Activated CD4-positive, CD25-positive, alpha-beta regulatory T cell treated with anti-CD3 and anti-CD28 coated beads, Interleukin-2, amount 50 U/mL, for 72 hours (primary cell): ENCODE measurements around the gene PLEKHA7.

Source experiments
- DNase-seq: peaks from one replicate; pipeline ENCODE4 v3.0.0; 2021

Gene PLEKHA7

DNA sequence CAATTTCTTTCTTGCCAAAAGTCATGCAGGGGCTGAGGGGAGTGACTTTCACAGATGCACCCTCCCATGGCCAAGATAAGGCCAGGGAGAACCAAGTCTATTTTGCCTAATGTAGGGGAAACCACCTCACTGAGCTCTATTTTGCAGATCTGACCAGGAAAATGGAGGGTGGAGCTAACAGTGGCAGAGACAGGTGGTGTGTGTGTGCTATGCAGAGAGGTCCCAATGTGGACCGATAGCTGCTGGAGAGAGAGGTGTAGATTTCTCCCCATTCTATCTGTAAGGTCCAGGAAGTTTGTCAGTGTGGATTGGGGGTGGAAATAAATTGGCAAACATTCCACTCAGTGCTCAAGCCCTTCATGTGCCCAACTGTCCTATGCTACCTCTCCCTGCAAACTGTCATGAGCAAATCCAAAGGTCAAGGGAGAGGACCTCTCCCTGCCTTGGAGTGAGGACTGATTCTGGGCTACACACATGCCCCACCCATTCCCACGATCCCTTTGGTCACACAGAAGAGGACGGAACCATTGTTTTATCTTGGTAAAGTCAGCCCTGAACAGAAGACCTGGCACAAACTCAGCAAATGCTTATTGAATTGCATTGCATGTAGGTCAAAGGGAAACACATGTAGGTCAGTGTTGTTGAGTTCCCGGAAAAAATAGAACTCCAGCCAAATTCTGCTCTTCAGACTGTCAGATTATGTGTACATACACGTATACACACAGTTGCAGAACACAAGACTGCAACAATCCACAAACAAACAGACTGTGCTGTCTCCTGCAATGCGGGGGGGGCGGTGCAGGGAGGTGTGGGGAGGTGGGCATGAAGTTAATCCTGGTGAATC lies 209.9 kb downstream of the PLEKHA7 start:
- no peak for DNase-seq

- DNase-seq: no peak
Observed at GRCh38 chr11:16801288-16801980, 212.8 kb downstream of the PLEKHA7 start.

GRCh38 chr11:16800382-16800781 lies 213.8 kb downstream of the PLEKHA7 start:
- no peak for DNase-seq

DNA sequence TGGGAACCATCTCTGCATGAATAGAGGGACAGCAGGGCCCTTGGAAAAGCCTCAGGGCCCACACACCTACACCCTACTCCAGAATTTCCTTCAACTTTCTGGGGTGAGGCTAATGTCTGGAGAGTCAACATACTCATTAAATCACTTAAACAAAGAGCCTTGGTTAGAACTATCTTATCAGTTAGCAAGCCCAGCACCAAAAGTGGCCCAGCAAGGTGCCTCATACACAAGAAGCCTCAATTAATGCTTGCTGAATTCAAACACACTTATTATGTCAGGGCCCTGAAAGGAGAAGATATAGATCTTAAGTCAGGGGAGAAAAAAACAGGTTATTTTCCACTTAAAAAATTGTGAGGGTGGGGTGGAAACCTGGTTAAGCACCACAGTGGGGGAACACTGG lies 214.3 kb downstream of the PLEKHA7 start:
- no peak for DNase-seq

- DNase-seq: no peak
Observed at GRCh38 chr11:16799221-16799620, 215.0 kb downstream of the PLEKHA7 start.

DNA sequence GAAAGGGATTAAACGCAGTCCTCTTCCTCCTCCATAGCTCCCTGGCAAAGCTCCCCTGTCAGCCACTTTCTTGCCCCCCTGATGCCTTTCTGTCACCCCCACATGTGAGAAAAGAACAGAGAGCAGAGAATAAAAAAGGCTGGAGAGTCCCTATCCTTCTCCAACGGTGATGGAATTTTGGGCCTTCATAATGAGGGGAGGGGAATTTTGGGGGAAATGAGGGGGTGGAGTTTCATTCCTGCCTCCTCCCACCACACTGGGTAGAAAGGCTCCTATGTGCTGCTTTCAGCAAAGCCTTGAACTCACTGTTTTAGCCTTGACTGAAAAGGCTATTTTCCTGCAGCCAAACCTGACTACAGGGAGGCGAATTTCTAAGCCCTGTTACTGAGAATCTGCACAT lies 216.4 kb downstream of the PLEKHA7 start:
- no peak for DNase-seq

- no peak for DNase-seq
Observed at GRCh38 chr11:16796311-16796710, 217.9 kb downstream of the PLEKHA7 start.

DNA sequence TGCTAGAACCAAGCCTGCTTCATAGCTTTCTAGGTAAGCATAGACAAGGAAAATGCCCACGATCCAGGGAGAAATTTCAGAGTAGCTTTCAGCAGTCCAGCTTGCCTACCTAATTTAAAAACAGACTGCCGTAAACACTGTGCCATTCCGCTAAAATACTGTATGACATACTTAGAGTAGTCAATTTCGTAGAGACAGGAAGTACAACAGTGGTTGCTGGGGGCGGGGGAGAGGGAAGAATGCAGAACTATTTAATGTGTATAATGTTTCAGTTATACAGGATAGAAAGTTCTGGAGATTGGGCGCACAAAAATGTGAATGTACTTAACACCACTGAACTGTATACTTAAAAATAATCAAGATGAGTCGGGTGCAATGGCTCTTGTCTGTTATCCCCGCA lies 219.1 kb downstream of the PLEKHA7 start:
- no peak for DNase-seq

GRCh38 chr11:16794047-16794818 lies 220.0 kb downstream of the PLEKHA7 start:
- DNase-seq: no peak

DNA sequence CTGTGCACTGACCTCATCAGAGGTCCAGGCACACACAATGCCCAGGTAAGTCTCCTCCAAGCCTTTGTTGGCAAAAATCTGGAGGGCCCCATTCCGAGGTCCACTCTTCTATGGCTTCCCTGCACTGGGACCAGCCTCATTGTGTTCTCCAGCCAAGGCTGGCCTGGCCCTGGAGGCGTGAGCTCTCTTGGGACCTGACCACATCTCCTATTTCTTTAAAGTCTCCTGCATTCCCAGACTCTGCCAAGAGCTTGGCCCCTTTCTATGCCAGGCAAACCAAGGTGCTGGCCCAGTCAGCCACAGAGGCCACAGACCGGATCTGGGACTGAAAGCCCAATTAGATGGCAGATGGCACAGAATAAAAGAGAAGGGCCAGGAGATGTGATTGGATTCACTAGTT lies 220.7 kb downstream of the PLEKHA7 start:
- no peak for DNase-seq

- no peak for DNase-seq
Observed at GRCh38 chr11:16793009-16793408, 221.2 kb downstream of the PLEKHA7 start.

- no peak for DNase-seq
Observed at GRCh38 chr11:16792426-16792825, 221.8 kb downstream of the PLEKHA7 start.

GRCh38 chr11:16791191-16791961 lies 222.8 kb downstream of the PLEKHA7 start:
- DNase-seq: no peak

DNA sequence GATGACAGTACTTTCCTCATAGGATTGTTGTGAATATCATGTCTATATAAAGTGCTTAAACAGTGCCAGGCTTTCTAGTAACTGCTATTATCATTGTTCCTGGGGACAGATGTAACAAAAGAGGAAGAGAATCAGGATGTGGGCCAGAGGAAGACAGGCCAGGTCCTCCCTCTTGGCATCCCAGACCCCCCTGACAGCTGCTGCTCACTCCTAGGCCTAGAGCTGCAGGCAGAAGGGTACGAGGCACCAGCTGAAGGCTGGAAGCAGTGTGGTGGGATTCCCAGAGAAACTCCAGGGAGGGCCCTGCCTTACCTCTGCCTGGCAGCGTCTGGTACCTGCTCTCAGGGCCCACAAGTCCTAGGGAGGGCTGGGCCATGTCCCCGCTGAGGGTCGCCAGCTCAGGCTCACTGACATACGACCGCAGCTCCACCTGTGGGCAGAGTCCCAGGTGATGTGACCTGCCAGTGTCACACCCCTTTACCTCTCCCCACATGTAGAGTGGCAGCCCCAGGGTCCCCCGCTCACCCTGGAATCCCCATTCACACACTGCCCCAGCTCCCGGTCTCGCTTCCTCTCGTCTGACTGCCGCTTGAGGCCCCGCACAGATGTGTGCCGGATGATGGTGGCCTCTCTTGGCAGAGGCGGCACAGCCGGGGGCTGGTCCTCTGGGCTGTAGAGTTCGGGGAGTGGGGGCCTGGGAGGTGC lies 223.6 kb downstream of the PLEKHA7 start:
- DNase-seq: no peak

DNA sequence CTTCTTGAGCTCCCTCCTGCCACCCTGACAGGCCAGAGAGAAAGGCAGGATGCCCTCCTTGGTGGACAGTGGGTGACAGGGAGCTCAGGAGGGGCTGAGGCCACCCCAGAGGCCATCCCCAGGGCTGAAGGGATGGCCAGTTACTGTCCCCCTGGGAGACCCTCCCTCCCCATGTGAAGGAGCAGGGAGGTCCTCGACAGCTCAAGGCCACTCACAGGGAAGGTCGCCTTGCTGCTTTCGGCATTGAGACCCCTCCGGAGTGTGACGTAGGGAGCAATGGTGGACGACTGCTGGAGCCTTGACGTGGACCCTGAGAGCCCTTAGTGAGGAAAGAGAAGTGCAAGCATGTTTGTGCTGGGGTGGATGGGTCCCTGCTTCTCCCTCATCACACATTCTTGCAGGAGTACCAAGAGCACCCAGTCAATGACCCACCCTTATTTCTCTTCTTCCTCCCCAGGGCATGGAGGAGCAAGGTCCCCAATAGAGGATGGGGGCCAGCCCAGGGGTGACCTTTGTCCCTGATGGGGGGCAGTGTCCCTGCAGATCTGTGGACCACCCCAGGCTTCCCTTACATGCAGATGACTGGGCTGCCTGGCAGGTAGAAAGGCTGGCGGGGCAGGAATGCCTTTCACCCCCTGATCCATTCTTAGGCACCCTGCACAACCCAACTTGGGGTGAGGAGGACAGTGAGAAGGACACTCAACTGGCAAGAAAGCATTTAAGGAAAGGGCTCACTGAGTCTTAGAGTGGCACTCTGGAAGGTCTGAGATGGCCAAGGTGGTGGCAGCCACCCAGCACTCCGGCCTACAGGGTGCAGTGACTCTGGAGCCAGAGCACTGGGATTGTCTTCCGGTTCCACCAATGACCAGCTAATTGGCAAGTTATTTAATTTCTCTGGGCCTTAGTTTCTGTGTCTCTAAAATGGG lies 224.4 kb downstream of the PLEKHA7 start:
- no peak for DNase-seq

DNA sequence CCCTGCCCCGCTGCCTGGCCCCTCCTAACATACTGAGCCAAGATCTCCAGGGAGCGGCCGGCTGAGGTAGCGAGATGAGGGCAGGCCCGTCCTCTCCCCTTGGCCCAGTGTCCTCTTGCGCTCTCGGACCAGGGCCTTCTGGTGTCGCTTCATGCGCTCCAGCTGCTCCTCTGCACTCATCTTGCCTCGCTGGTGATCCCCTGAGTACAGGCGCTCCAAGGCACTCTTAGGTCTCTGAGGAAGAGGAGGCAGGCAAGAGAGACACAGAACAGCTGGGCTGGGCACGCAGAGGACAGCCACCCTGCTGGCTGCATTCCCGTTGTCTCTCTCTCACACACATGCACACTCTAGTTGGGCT lies 225.2 kb downstream of the PLEKHA7 start:
- DNase-seq: no peak

DNA sequence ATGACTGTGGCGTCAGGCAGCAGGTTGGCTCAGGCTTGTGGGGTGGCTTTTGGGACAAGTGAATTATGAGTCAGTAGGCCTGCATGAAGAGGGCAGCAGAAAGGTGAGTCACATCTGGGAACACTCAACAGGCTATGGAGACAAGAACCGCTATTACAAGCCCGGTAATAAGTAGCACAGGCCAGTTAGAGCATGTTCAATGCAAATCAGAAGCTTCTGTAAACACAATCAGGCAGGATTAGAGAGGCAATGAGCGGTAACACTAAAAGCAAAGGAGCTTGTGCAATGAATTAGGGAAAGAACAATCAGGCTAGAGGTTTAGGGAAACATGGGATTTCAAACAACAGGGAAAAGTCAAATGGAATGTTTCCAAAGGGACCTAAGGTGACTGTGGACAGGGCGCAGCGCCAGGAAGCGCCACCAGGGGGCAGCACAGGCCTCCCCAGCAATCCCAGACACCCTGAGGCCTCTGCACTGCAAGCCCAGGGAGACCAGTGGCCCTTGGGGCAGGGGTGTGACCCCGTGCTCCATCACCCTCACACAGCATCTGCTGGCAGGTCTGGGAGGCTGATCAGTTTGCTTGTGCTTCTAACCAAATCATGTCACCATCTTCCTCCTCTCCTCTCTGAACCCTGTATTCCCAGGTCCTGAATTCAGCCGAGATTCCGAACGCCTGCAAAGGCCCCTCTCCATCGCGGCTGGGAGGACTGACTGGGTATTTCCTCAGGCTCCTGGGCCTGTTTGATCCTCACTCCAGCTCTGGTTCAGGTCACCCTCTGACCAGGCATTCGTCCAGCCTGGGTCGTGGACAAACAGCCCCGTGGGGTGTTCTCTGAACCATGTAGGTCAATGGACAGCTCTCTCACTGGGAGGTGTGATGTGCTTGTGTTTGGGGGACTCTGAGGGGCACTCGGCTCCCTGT lies 225.8 kb downstream of the PLEKHA7 start:
- DNase-seq: peak; percentile 78

DNA sequence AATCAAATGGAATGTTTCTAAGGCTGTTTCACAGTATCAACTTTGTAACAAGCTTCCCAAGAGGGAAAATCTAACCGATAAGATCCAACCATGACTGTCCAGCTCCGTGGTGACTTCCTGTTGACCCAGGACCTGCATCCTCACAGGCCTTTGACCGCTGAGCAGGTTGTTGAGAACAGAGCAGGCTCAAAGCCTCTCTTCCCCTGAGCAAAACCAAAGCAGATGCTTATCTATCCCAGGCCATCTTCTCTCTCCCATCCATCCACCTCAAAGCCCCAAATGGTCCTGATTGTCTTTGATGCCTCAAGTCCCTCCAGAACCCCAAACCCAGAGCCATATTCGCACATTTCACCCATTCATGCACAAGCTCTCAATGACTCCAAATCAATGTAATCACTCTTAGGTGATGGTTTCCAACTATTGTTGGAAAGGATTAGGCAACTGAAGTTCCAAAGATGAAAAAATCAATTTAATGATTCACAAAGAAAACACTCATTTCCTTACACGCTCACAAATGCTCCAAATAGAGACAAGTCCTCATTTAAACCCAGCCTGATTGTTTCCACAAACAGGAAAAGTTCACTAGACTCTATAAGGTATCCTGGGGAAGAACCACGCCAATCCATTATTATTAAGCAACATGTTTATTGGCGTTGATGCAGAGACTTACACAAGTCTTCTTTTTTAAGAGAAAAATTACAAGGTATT lies 227.0 kb downstream of the PLEKHA7 start:
- no peak for DNase-seq

DNA sequence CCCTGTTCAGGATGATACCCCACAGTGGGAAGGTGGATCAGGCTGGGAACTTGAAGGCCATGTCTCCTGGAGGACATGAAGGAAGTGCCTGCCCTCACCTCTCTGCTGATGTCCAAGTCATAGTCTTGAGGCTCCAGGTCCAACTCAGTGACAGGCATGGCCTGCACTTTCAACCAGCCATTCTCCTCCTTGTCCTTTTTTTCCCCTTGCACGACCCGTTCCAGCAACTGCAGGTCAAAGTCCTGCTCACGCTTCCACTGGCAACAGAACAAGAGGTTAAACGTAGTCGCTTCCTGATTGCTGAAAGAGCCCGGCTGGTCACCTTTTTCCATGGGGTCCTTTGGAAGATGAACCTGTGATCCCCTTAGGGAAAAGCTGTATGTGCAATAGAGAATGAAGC lies 228.1 kb downstream of the PLEKHA7 start:
- no peak for DNase-seq
